Osteocyte (in vitro differentiated cells): ENCODE results near the gene TMEM231. TPM values are rescaled to one million over a fixed set of nuclear protein-coding genes. Genes with fewer than 3 reads are reported as not detected.

Experiments
- DNase-seq: peaks from one replicate; pipeline ENCODE4 v3.0.0; 2021; ENCODE audit warnings: mixed read lengths; ENCODE audit not compliant: unreplicated experiment; ENCODE audit errors: extremely low spot score
- H3K27ac Mint-ChIP-seq: one replicate; pipeline ENCODE4 v1.8.0; 2021; ENCODE audit warnings: mild to moderate bottlenecking, mixed read lengths; ENCODE audit not compliant: unreplicated experiment
- H3K27me3 Mint-ChIP-seq: one replicate; pipeline ENCODE4 v1.8.0; 2021; ENCODE audit warnings: mixed read lengths; ENCODE audit not compliant: unreplicated experiment
- H3K36me3 Mint-ChIP-seq: one replicate; pipeline ENCODE4 v1.8.0; 2021; ENCODE audit warnings: mixed read lengths; ENCODE audit not compliant: unreplicated experiment
- H3K4me1 Mint-ChIP-seq: one replicate; pipeline ENCODE4 v1.8.0; 2021; ENCODE audit warnings: mixed read lengths; ENCODE audit not compliant: unreplicated experiment
- H3K4me3 Mint-ChIP-seq: one replicate; pipeline ENCODE4 v1.8.0; 2021; ENCODE audit warnings: mild to moderate bottlenecking, moderate library complexity, mixed read lengths; ENCODE audit not compliant: unreplicated experiment
- H3K9me3 Mint-ChIP-seq: one replicate; pipeline ENCODE4 v1.8.0; 2021; ENCODE audit warnings: mixed read lengths; ENCODE audit not compliant: unreplicated experiment
- CTCF ChIP-seq: fragments of 200-600 bp; sonication (generic); IDR thresholded peaks from 2 replicates; pipeline ENCODE4 v1.5.0; 2021; ENCODE audit warnings: antibody characterized with exemption, mild to moderate bottlenecking, moderate library complexity
- total RNA-seq: library from RNA; stranded (reverse); gene quantifications from 2 replicates; pipeline ENCODE4 v1.2.1, GENCODE V29; 2021

The TMEM231 gene
- total RNA-seq, 1 donor from 2014 or later: 8.3 TPM

GRCh38 chr16:75535901-75536300, 20.2 kb downstream of the TMEM231 start, which contains the start of gene CHST5:
TSS of gene CHST5 (minus strand) at chr16:75536108. CDS start at chr16:75530384, 5,724 bp downstream.
- peaks cover 4% of the 10 kb centered on the region for H3K27me3 Mint-ChIP-seq
- DNase-seq: no peak
- H3K36me3 Mint-ChIP-seq: no peaks in the 10 kb centered on the region
- H3K4me1 Mint-ChIP-seq: no peaks in the 10 kb centered on the region
- no peak within 1 kb of the TSS for H3K4me3 Mint-ChIP-seq
- no peak within 1 kb of the TSS for H3K27ac Mint-ChIP-seq
- TF ChIP-seq CTCF: no peak
- no peaks in the 10 kb centered on the region for H3K9me3 Mint-ChIP-seq

- no peaks in the 10 kb centered on the region for H3K4me1 Mint-ChIP-seq
- peaks cover 4% of the 10 kb centered on the region for H3K27me3 Mint-ChIP-seq
- no peak overlapping the region for H3K4me3 Mint-ChIP-seq
- no peak for TF ChIP-seq CTCF
- no peaks in the 10 kb centered on the region for H3K9me3 Mint-ChIP-seq
- no peak for DNase-seq
- H3K27ac Mint-ChIP-seq: no peak overlapping the region
- H3K36me3 Mint-ChIP-seq: no peaks in the 10 kb centered on the region
These were observed 20.7 kb downstream of the TMEM231 start for GRCh38 chr16:75535211-75535843.

GRCh38 chr16:75534560-75535205, 21.4 kb downstream of the TMEM231 start:
- Mint-ChIP-seq H3K9me3 (no peaks in the 10 kb centered on the region), H3K4me3 (no peak overlapping the region), H3K4me1 (no peaks in the 10 kb centered on the region), H3K36me3 (no peaks in the 10 kb centered on the region), H3K27me3 (peaks cover 4% of the 10 kb centered on the region), H3K27ac (no peak overlapping the region)
- no peak for TF ChIP-seq CTCF
- DNase-seq: no peak

GRCh38 chr16:75532791-75533190, 23.3 kb downstream of the TMEM231 start:
- H3K4me1 Mint-ChIP-seq: no peaks in the 10 kb centered on the region
- no peak overlapping the region for H3K4me3 Mint-ChIP-seq

More at GRCh38 chr16:75532791-75533190, 23.3 kb downstream of the TMEM231 start:
- DNase-seq: no peak
- Mint-ChIP-seq H3K27ac (no peak overlapping the region), H3K27me3 (peaks cover 4% of the 10 kb centered on the region), H3K9me3 (no peaks in the 10 kb centered on the region), H3K36me3 (no peaks in the 10 kb centered on the region)
- TF ChIP-seq CTCF: no peak
